OCI-LY3 (cell line): ENCODE data around the gene CCSER1.
"Not testable (repeated sequence)": the region's sequence is repeated elsewhere in the genome, so short reads cannot be mapped to it uniquely, and the experiment has no call there.

Source experiments
- H2AFZ ChIP-seq: fragments of 200-600, 300-600 bp; shearing (Covaris generic); 2 replicates; pipeline ENCODE4 v1.6.0; 2014; ENCODE audit warnings: antibody characterized with exemption, low read depth, low read length
- H3K27ac ChIP-seq: fragments of 200-600, 300-600 bp; sonication (generic); 2 replicates; pipeline ENCODE4 v1.5.1; 2014; ENCODE audit warnings: mild to moderate bottlenecking, low read length, moderate library complexity, mixed read lengths
- H3K27me3 ChIP-seq: fragments of 200-600, 300-600 bp; sonication (generic); 2 replicates; pipeline ENCODE4 v1.6.1; 2014; ENCODE audit warnings: low read depth, low read length, mixed read lengths
- H3K36me3 ChIP-seq: fragments of 200-600, 300-600 bp; sonication (generic); replicated peaks from 2 replicates; pipeline ENCODE3; 2014; ENCODE audit warnings: low read depth, low read length, mixed read lengths
- H3K4me1 ChIP-seq: fragments of 300-600, 200-600 bp; sonication (generic); 2 replicates; pipeline ENCODE4 v1.6.1; 2014; ENCODE audit warnings: low read length, mixed read lengths
- H3K4me2 ChIP-seq: fragments of 200-600, 300-600 bp; sonication (generic); 2 replicates; pipeline ENCODE4 v1.6.1; 2014; ENCODE audit warnings: low read length, mixed read lengths
- H3K4me3 ChIP-seq: fragments of 300-600, 200-600 bp; sonication (generic); 2 replicates; pipeline ENCODE4 v1.5.1; 2014; ENCODE audit warnings: antibody characterized with exemption, mild to moderate bottlenecking, low read length, moderate library complexity
- H3K79me2 ChIP-seq: fragments of 300-600, 200-600 bp; shearing (Covaris generic); 2 replicates; pipeline ENCODE4 v1.6.1; 2014; ENCODE audit warnings: mild to moderate bottlenecking, low read length, mixed read lengths
- H3K9ac ChIP-seq: fragments of 300-600, 200-600 bp; shearing (Covaris generic); 2 replicates; pipeline ENCODE4 v1.6.0; 2014; ENCODE audit warnings: mild to moderate bottlenecking, low read length, moderate library complexity
- H3K9me3 ChIP-seq: fragments of 200-600, 300-600 bp; shearing (Covaris generic); 2 replicates; pipeline ENCODE4 v1.6.1; 2014; ENCODE audit warnings: low read length, mixed read lengths; ENCODE audit not compliant: insufficient read depth
- H4K20me1 ChIP-seq: fragments of 200-600, 300-600 bp; sonication (generic); 2 replicates; pipeline ENCODE4 v1.6.1; 2016; ENCODE audit warnings: low read length, mixed read lengths; ENCODE audit not compliant: insufficient read depth
- EZH2phosphoT487 ChIP-seq: fragments of 200-600 bp; shearing (Covaris generic); IDR thresholded peaks from 2 replicates; pipeline ENCODE4 v1.6.1; 2018; ENCODE audit warnings: antibody characterized with exemption, mixed run types, low read depth
- TF ChIP-seq, protein P1 (sequence below): fragments of 200-600, 300-600 bp; sonication (generic); IDR thresholded peaks from 2 replicates; pipeline ENCODE4 v1.5.1; 2014; ENCODE audit warnings: antibody characterized with exemption, low read length, low read depth

Gene CCSER1

DNA sequence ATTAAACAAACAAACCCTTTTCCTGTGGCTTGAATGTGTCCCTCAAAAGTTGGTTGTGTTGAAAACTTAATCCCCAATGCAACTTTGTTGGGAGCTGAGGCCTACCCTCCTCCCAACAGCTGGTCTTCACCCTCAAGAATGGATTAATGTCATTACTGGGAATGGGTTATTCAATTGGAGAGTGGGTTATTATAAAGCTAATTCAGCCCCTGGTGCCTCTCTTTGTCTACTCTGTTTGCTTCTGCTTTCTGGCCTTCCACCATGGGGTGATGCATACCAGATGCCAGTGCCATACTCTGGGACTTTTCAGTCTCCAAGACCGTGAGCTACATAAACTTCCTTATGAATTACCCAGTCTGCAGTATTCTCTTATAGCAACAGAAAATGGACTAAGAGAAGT is 706.5 kb downstream of the CCSER1 start:
- no peak for TF ChIP-seq EZH2phosphoT487
- TF ChIP-seq, protein P1, sequence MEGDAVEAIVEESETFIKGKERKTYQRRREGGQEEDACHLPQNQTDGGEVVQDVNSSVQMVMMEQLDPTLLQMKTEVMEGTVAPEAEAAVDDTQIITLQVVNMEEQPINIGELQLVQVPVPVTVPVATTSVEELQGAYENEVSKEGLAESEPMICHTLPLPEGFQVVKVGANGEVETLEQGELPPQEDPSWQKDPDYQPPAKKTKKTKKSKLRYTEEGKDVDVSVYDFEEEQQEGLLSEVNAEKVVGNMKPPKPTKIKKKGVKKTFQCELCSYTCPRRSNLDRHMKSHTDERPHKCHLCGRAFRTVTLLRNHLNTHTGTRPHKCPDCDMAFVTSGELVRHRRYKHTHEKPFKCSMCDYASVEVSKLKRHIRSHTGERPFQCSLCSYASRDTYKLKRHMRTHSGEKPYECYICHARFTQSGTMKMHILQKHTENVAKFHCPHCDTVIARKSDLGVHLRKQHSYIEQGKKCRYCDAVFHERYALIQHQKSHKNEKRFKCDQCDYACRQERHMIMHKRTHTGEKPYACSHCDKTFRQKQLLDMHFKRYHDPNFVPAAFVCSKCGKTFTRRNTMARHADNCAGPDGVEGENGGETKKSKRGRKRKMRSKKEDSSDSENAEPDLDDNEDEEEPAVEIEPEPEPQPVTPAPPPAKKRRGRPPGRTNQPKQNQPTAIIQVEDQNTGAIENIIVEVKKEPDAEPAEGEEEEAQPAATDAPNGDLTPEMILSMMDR, result no peak
- H3K27ac ChIP-seq, result no peak overlapping the region

DNA sequence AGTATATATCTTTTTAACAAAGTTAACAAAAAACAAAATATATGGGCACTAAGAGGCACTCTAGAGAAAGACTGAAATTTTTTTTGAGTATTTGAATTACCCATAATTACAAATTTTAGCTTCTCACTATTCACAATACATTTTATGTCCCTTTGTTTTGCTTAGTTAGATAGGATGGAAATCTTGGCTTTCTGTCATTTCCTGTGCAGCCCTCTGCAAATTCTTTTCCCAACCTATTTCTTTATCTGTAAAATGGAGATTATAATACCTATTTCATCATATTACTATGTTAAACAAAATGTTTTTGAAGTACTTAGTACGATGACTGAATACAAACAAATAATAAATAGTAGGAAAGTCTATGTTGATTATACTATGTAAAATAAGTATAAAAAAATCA is 710.0 kb downstream of the CCSER1 start:
- Histone ChIP-seq H3K4me2 (no peak overlapping the region), H3K36me3 (no peaks in the 10 kb centered on the region), H3K27me3 (no peaks in the 10 kb centered on the region), H3K9me3 (no peaks in the 10 kb centered on the region), H3K27ac (no peak overlapping the region), H4K20me1 (no peaks in the 10 kb centered on the region), H3K9ac (no peak overlapping the region), H3K79me2 (no peaks in the 10 kb centered on the region), H3K4me3 (no peak overlapping the region), H3K4me1 (peaks cover 8% of the 10 kb centered on the region), H2AFZ (no peak overlapping the region)
- no peak for TF ChIP-seq EZH2phosphoT487
- TF ChIP-seq, protein P1, result no peak

More for the DNA sequence above, 706.5 kb downstream of the CCSER1 start:
- Histone ChIP-seq H3K9me3 (no peaks in the 10 kb centered on the region), H3K9ac (no peak overlapping the region), H3K4me3 (no peak overlapping the region), H3K79me2 (no peaks in the 10 kb centered on the region), H4K20me1 (no peaks in the 10 kb centered on the region), H3K4me2 (no peak overlapping the region), H3K4me1 (no peaks in the 10 kb centered on the region), H2AFZ (no peak overlapping the region), H3K36me3 (no peaks in the 10 kb centered on the region), H3K27me3 (no peaks in the 10 kb centered on the region)

DNA sequence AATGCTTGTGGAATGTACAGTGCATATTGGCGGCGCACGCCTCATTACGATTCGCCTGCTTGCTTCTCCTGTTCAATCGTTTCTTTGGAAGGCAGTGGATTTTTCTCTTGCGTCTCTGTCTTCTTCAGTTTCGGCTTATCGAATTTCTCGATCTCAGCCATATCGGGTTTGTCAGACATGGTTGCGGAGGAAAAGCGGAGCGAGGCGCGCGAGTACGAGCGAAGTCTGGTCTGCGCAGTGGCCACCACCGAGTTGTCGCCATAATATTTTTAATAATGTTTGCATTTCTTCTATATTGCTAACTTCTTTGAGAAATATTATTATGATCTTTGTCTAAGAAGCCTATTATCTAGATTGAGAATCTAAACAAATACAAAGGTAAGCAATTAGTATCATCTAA is 711.7 kb downstream of the CCSER1 start:
- H3K79me2 ChIP-seq, H4K20me1 ChIP-seq, H3K27ac ChIP-seq, H3K9ac ChIP-seq, H3K4me2 ChIP-seq, H3K27me3 ChIP-seq, H3K36me3 ChIP-seq, H3K9me3 ChIP-seq, H2AFZ ChIP-seq, H3K4me3 ChIP-seq: not testable (repeated sequence)
- peaks cover 24% of the 10 kb centered on the region for H3K4me1 ChIP-seq

DNA sequence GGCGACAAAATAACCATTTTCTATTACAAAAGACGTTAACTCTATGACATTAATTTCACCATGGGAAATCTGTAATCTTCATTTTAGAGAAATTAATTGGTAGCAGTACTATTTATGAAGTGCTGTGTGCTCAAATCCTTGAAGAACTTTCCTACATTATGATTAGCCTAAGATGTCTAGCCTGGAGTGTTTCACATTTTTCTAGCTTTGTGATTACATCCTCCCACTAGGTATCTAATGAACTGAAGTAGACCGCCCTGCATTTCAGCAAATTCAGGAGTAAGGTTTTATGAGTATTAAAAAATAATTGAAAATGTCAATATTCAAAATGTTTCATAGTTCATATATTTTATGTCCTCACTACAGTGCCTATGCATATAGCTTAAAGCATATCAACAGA is 713.1 kb downstream of the CCSER1 start:
- Histone ChIP-seq H3K27ac (no peak overlapping the region), H3K4me2 (no peak overlapping the region)
- TF ChIP-seq, protein P1, result no peak
- no peak for TF ChIP-seq EZH2phosphoT487

DNA sequence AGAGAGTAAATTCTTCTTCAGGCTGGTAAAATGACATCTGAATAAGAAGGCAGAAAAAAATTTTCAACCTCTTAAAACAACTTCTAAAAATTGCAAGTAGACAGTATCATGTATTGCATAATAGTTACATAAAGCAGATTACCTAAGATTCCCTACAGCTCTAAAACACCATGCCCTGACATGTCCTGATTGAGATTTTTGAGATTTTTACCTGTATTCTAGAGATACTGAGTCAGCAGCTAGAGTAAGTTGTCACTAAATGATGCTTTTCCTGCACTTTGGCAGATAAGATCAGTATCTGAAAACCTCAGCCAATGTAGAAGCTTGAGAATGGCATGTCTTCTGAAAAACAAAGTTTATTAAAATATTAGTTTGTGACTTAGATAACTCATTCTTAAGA is 713.6 kb downstream of the CCSER1 start:
- TF ChIP-seq, protein P1, result no peak
- TF ChIP-seq EZH2phosphoT487, result no peak

More for the DNA sequence above, 713.1 kb downstream of the CCSER1 start:
- no peaks in the 10 kb centered on the region for H3K27me3 ChIP-seq
- peaks cover 34% of the 10 kb centered on the region for H3K4me1 ChIP-seq
- H3K79me2 ChIP-seq, result no peaks in the 10 kb centered on the region
- no peak overlapping the region for H2AFZ ChIP-seq
- H3K36me3 ChIP-seq, result no peaks in the 10 kb centered on the region
- no peaks in the 10 kb centered on the region for H4K20me1 ChIP-seq
- no peak overlapping the region for H3K9ac ChIP-seq
- H3K4me3 ChIP-seq, result no peak overlapping the region
- H3K9me3 ChIP-seq, result no peaks in the 10 kb centered on the region

More for the DNA sequence above, 713.6 kb downstream of the CCSER1 start:
- Histone ChIP-seq H4K20me1 (no peaks in the 10 kb centered on the region), H3K9ac (no peak overlapping the region), H3K36me3 (no peaks in the 10 kb centered on the region), H3K9me3 (no peaks in the 10 kb centered on the region), H3K79me2 (no peaks in the 10 kb centered on the region), H3K4me3 (no peak overlapping the region), H2AFZ (no peak overlapping the region), H3K4me1 (peaks cover 39% of the 10 kb centered on the region), H3K4me2 (no peak overlapping the region), H3K27me3 (no peaks in the 10 kb centered on the region), H3K27ac (no peak overlapping the region)
